ENCODE measurements around the gene KRT80. TPM values are rescaled to one million over a fixed set of nuclear protein-coding genes. Genes with fewer than 3 reads are reported as not detected.

Gene KRT80
- total and polyA plus RNA-seq, 2 donors from 2014 or later: 1.0 to 12.3 TPM

- Histone ChIP-seq H3K36me3 (ENCODE audit: control insufficient read depth in 2 of 3, insufficient read depth in 3 of 3, low read length in 3 of 3) (no peaks in the 10 kb centered on the region), H3K9me3 (ENCODE audit: control insufficient read depth in 2 of 3, insufficient read depth in 1 of 3, low read length in 3 of 3) (no peaks in the 10 kb centered on the region), H3K27me3 (ENCODE audit: control insufficient read depth, insufficient read depth, low read length) (no peaks in the 10 kb centered on the region), H3K9ac (ENCODE audit: low read length in 3 of 3) (no peak overlapping the region), H3K4me3 (ENCODE audit: low read length in 3 of 3) (no peak overlapping the region), H3K4me1 (ENCODE audit: control insufficient read depth in 2 of 3, insufficient read depth in 2 of 3, low read depth in 1 of 3, low read length in 3 of 3) (no peaks in the 10 kb centered on the region), H3K27ac (ENCODE audit: low read depth in 2 of 2, low read length in 2 of 2) (no peak overlapping the region)
- peak; percentile 97 for FAIRE-seq
- peak in 2 of 5 donors; percentile 7 to 11 for DNase-seq
- intact Hi-C loops (cut with DNase I): no loop called here
- TF ChIP-seq CTCF (IDR thresholded peaks at IDR 0.05; ENCODE audit: borderline replicate concordance, extremely low read depth, insufficient read depth): no peak
These were observed 31.7 kb upstream of the KRT80 start for GRCh38 chr12:52223406-52224039.

- no peaks in the 10 kb centered on the region for H3K27me3 ChIP-seq (ENCODE audit: control insufficient read depth, insufficient read depth, low read length)
- no peak for TF ChIP-seq CTCF (IDR thresholded peaks at IDR 0.05; ENCODE audit: borderline replicate concordance, extremely low read depth, insufficient read depth)
- DNase-seq (peak in 2 of 5 donors; percentile 6 to 7), FAIRE-seq (no peak)
- no peaks in the 10 kb centered on the region for H3K9me3 ChIP-seq (ENCODE audit: control insufficient read depth in 2 of 3, insufficient read depth in 1 of 3, low read length in 3 of 3)
- no peaks in the 10 kb centered on the region for H3K36me3 ChIP-seq (ENCODE audit: control insufficient read depth in 2 of 3, insufficient read depth in 3 of 3, low read length in 3 of 3)
- H3K27ac ChIP-seq (ENCODE audit: low read depth in 2 of 2, low read length in 2 of 2): no peak overlapping the region
- intact Hi-C loops (cut with DNase I): no loop called here
- peaks cover 0 to 2% (median 2%) of the 10 kb centered on the region in 3 donors for H3K4me1 ChIP-seq (ENCODE audit: control insufficient read depth in 2 of 3, insufficient read depth in 2 of 3, low read depth in 1 of 3, low read length in 3 of 3)
- H3K4me3 ChIP-seq (ENCODE audit: low read length in 3 of 3): no peak overlapping the region
- H3K9ac ChIP-seq (ENCODE audit: low read length in 3 of 3): no peak overlapping the region
These were observed 30.9 kb upstream of the KRT80 start for GRCh38 chr12:52222692-52223091.

GRCh38 chr12:52221912-52222457 lies 30.2 kb upstream of the KRT80 start:
- no peak overlapping the region for H3K9ac ChIP-seq (ENCODE audit: low read length in 3 of 3)
- no peaks in the 10 kb centered on the region for H3K27me3 ChIP-seq (ENCODE audit: control insufficient read depth, insufficient read depth, low read length)
- H3K36me3 ChIP-seq (ENCODE audit: control insufficient read depth in 2 of 3, insufficient read depth in 3 of 3, low read length in 3 of 3): no peaks in the 10 kb centered on the region
- H3K9me3 ChIP-seq (ENCODE audit: control insufficient read depth in 2 of 3, insufficient read depth in 1 of 3, low read length in 3 of 3): no peaks in the 10 kb centered on the region
- peak; percentile 64 to 77 (median 69) for DNase-seq
- H3K4me3 ChIP-seq (ENCODE audit: low read length in 3 of 3): no peak overlapping the region
- TF ChIP-seq CTCF (IDR thresholded peaks at IDR 0.05; ENCODE audit: borderline replicate concordance, extremely low read depth, insufficient read depth): peak; percentile 57
- peaks cover 0 to 7% (median 7%) of the 10 kb centered on the region in 3 donors for H3K4me1 ChIP-seq (ENCODE audit: control insufficient read depth in 2 of 3, insufficient read depth in 2 of 3, low read depth in 1 of 3, low read length in 3 of 3)
- intact Hi-C loops (cut with DNase I): no loop called here
- no peak for FAIRE-seq
- H3K27ac ChIP-seq (ENCODE audit: low read depth in 2 of 2, low read length in 2 of 2): no peak overlapping the region
